ENCODE results near the gene HSPA12B. TPM values are rescaled to one million over a fixed set of nuclear protein-coding genes. Genes with fewer than 3 reads are reported as not detected.

Gene HSPA12B
- polyA plus RNA-seq, 2 of the 4 experiments (the other 2 are of a cell fraction), result 0.37 to 1.2 TPM

GRCh38 chr20:3798373-3798768, 65.9 kb downstream of the HSPA12B start:
- ChIA-PET POLR2A (no interaction called here), CTCF (no interaction called here)
- DNase-seq (ENCODE audit: low read depth in 1 of 2, low spot score in 1 of 2) (no peak), FAIRE-seq (no peak), ATAC-seq (no peak)
- TF ChIP-seq HOXB5 (CRISPR knock-in tag; IDR thresholded peaks at IDR 0.05) (no peak), ESRRA (IDR thresholded peaks at IDR 0.05; ENCODE audit: borderline replicate concordance, low read length) (no peak), E2F6 (IDR thresholded peaks at IDR 0.05; ENCODE audit: borderline replicate concordance, low read depth) (no peak), RNF2 (IDR thresholded peaks at IDR 0.05; ENCODE audit: borderline replicate concordance, low read depth) (no peak), HOXB13 (CRISPR knock-in tag; IDR thresholded peaks at IDR 0.05; ENCODE audit: low read depth) (no peak), FOSL2 (IDR thresholded peaks at IDR 0.05) (no peak), FOSL2 (CRISPR knock-in tag; IDR thresholded peaks at IDR 0.05) (no peak), BHLHE40 (IDR thresholded peaks at IDR 0.05; ENCODE audit: low read depth, low read length) (no peak), NR3C1 (IDR thresholded peaks at IDR 0.05) (no peak), SMC3 (IDR thresholded peaks at IDR 0.05) (no peak), CBX8 (IDR thresholded peaks at IDR 0.05) (no peak), NPAS2 (CRISPR knock-in tag; IDR thresholded peaks at IDR 0.05; ENCODE audit: borderline replicate concordance) (no peak), KDM5A (IDR thresholded peaks at IDR 0.05) (no peak), KDM1A (IDR thresholded peaks at IDR 0.05; ENCODE audit: low read depth) (no peak), HOXA7 (CRISPR knock-in tag; IDR thresholded peaks at IDR 0.05) (no peak)
- TF ChIP-seq, protein P1, sequence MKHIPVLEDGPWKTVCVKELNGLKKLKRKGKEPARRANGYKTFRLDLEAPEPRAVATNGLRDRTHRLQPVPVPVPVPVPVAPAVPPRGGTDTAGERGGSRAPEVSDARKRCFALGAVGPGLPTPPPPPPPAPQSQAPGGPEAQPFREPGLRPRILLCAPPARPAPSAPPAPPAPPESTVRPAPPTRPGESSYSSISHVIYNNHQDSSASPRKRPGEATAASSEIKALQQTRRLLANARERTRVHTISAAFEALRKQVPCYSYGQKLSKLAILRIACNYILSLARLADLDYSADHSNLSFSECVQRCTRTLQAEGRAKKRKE (CRISPR knock-in tag; IDR thresholded peaks at IDR 0.05; ENCODE audit: low read depth), result no peak
- Histone ChIP-seq H3K27ac (peak overlapping the region; percentile 98 to 99), H3K4me1 (peaks cover 58% of the 10 kb centered on the region), H3K9me3 (no peaks in the 10 kb centered on the region), H3K4me3 (peak overlapping the region; percentile 84), H3K4me2 (peak overlapping the region; percentile 84)
- 84% methylated on average over 5 of the region's 5 CpGs for WGBS (ENCODE audit: missing lambda C conversion rate)

- FAIRE-seq (no peak), DNase-seq (ENCODE audit: low read depth in 1 of 2, low spot score in 1 of 2) (no peak), ATAC-seq (no peak)
- Histone ChIP-seq H3K4me1 (peaks cover 58% of the 10 kb centered on the region), H3K9me3 (no peaks in the 10 kb centered on the region), H3K4me2 (peak overlapping the region; percentile 84), H3K4me3 (peak overlapping the region; percentile 84; the same call in 2 of the 3 replicates), H3K27ac (peak overlapping the region; percentile 98 to 99)
- TF ChIP-seq JUN (IDR thresholded peaks at IDR 0.05), result peak in 1 of 2 experiments; percentile 37; a peak in 1 of 5 replicates
- TF ChIP-seq EP300 (IDR thresholded peaks at IDR 0.05), result no peak
- TF ChIP-seq, protein P2, sequence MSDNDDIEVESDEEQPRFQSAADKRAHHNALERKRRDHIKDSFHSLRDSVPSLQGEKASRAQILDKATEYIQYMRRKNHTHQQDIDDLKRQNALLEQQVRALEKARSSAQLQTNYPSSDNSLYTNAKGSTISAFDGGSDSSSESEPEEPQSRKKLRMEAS (IDR thresholded peaks at IDR 0.05), result peak; percentile 23; the same call in 1 of the 2 replicates
- WGBS (ENCODE audit: missing lambda C conversion rate), result 100% methylated on average over 3 of the region's 3 CpGs
- ChIA-PET POLR2A (no interaction called here), CTCF (interaction anchor here (1.9 kb wide), 1 partner anchor 56 kb away, joined by 8 read pairs; no protein-coding TSS in a partner anchor)
Observed at GRCh38 chr20:3798908-3799248, 66.4 kb downstream of the HSPA12B start.

- Histone ChIP-seq H3K4me1 (peaks cover 64% of the 10 kb centered on the region), H3K27ac (peak overlapping the region in 1 of 2 experiments; percentile 98; a peak in 3 of 6 replicates), H3K4me3 (no peak overlapping the region), H3K4me2 (no peak overlapping the region; the same call in 2 of the 3 replicates), H3K9me3 (no peaks in the 10 kb centered on the region)
- POLR2A ChIA-PET, result interaction anchor here (1.2 kb wide), 1 partner anchor 11 kb away, joined by 3 read pairs; no protein-coding TSS in a partner anchor
- no peak for DNase-seq (ENCODE audit: low read depth in 1 of 2, low spot score in 1 of 2)
- CTCF ChIA-PET, result interaction anchor here (1.2 to 1.9 kb wide), 4 partner anchors 53 to 100 kb away, joined by 3 to 8 read pairs (median 4); no protein-coding TSS in a partner anchor
- TF ChIP-seq RFX5 (IDR thresholded peaks at IDR 0.05) (no peak), MAZ (IDR thresholded peaks at IDR 0.05; ENCODE audit: borderline replicate concordance, low read depth, low read length) (no peak), ZC3H11A (IDR thresholded peaks at IDR 0.05) (no peak), ZFP36 (IDR thresholded peaks at IDR 0.05; ENCODE audit: borderline replicate concordance, partially characterized antibody) (no peak), ELK1 (IDR thresholded peaks at IDR 0.05; ENCODE audit: low read depth, low read length) (no peak), TFCP2L1 (CRISPR knock-in tag; IDR thresholded peaks at IDR 0.05) (no peak), SMC3 (IDR thresholded peaks at IDR 0.05) (no peak), HES2 (IDR thresholded peaks at IDR 0.05) (no peak)
- ATAC-seq, result no peak
- FAIRE-seq, result peak; percentile 28
- WGBS (ENCODE audit: missing lambda C conversion rate), result 91% methylated on average over 18 of the region's 18 CpGs
Observed at GRCh38 chr20:3800256-3800877, 67.9 kb downstream of the HSPA12B start.
